GM23248 (cell line): ENCODE measurements around the gene GPR137B. TPM values are rescaled to one million over a fixed set of nuclear protein-coding genes. Genes with fewer than 3 reads are reported as not detected.

Source experiments
- DNase-seq: peaks from one replicate; pipeline ENCODE4 v3.0.0-alpha.2; 2015
- H2AFZ ChIP-seq: fragments of 200-600 bp; sonication (generic); 2 replicates; pipeline ENCODE4 v1.6.1; 2016; ENCODE audit warnings: antibody characterized with exemption
- H3F3A ChIP-seq: fragments of 200-600 bp; sonication (generic); 2 replicates; pipeline ENCODE4 v1.6.1; 2016; ENCODE audit warnings: mild to moderate bottlenecking, antibody characterized with exemption, mixed run types; ENCODE audit not compliant: insufficient read depth
- H3K27ac ChIP-seq: fragments of 200-600 bp; sonication (generic); 2 replicates; pipeline ENCODE4 v1.5.1; 2016; ENCODE audit warnings: mild to moderate bottlenecking
- H3K27me3 ChIP-seq: fragments of 200-600 bp; sonication (generic); replicated peaks from 2 replicates; pipeline ENCODE4 v1.6.1; 2016; ENCODE audit warnings: mild to moderate bottlenecking; ENCODE audit not compliant: insufficient read depth
- H3K36me3 ChIP-seq: fragments of 200-600 bp; sonication (generic); 2 replicates; pipeline ENCODE4 v1.6.1; 2016; ENCODE audit warnings: low read depth, mild to moderate bottlenecking
- H3K4me1 ChIP-seq: fragments of 200-600 bp; sonication (generic); 2 replicates; pipeline ENCODE4 v1.6.1; 2016; ENCODE audit warnings: mild to moderate bottlenecking; ENCODE audit not compliant: insufficient read depth
- H3K4me2 ChIP-seq: fragments of 200-600 bp; sonication (generic); one replicate; pipeline ENCODE4 v1.6.1; 2016; ENCODE audit warnings: mild to moderate bottlenecking; ENCODE audit not compliant: unreplicated experiment
- H3K4me3 ChIP-seq: fragments of 200-600 bp; sonication (generic); 2 replicates; pipeline ENCODE4 v1.5.1; 2016; ENCODE audit warnings: mild to moderate bottlenecking
- H3K79me2 ChIP-seq: fragments of 200-600 bp; sonication (generic); 2 replicates; pipeline ENCODE4 v1.6.1; 2016; ENCODE audit warnings: mild to moderate bottlenecking; ENCODE audit not compliant: insufficient read depth
- H3K9ac ChIP-seq: fragments of 200-600 bp; sonication (generic); 2 replicates; pipeline ENCODE4 v1.6.1; 2016; ENCODE audit warnings: mild to moderate bottlenecking
- H3K9me2 ChIP-seq: fragments of 200-600 bp; sonication (generic); 2 replicates; pipeline ENCODE4 v1.6.1; 2016; ENCODE audit warnings: mixed run types, mild to moderate bottlenecking, moderate library complexity; ENCODE audit not compliant: insufficient read depth
- H3K9me3 ChIP-seq: fragments of 200-600 bp; sonication (generic); one replicate; pipeline ENCODE4 v1.6.1; 2017; ENCODE audit warnings: low read depth
- H4K20me1 ChIP-seq: fragments of 200-600 bp; sonication (generic); 2 replicates; pipeline ENCODE4 v1.6.0; 2016; ENCODE audit not compliant: insufficient read depth
- EZH2 ChIP-seq: fragments of 200-600 bp; sonication (generic); IDR thresholded peaks from 2 replicates; pipeline ENCODE4 v1.6.1; 2018; ENCODE audit warnings: antibody characterized with exemption, mild to moderate bottlenecking; ENCODE audit not compliant: insufficient read depth, poor library complexity, severe bottlenecking
- EZH2phosphoT487 ChIP-seq: fragments of 200-600 bp; sonication (generic); IDR thresholded peaks from 2 replicates; pipeline ENCODE4 v1.6.1; 2018; ENCODE audit warnings: antibody characterized with exemption, moderate library complexity, mild to moderate bottlenecking, low read depth; ENCODE audit not compliant: insufficient read depth
- WGBS, 2 experiments: methylation state at CpG; one replicate each; pipeline ENCODE4 v1.1.6; 2015 to 2017; ENCODE audit warnings: low lambda C conversion rate in 2 of 2, low coverage in 1 of 2; ENCODE audit errors: missing lambda C conversion rate in 2 of 2; 5-methylcytosine and 5-hydroxymethylcytosine counted together
- in situ Hi-C: fragments of 300-500 bp; cut with MboI; formaldehyde crosslinking; loops from 2 replicates; pipeline ENCODE4 v1.15.0; 2020
- polyA plus RNA-seq: library from polyadenylated mRNA; unstranded; fragments of >200 nt; fragmentation: Nextera tagmentation; extraction: Ambion mirVana; gene quantifications from 2 replicates; pipeline ENCODE4 v1.2.1, GENCODE V29; 2016
- total RNA-seq: library from RNA; depleted of rRNA; stranded (reverse); fragments of >200 nt; shearing (Covaris generic); gene quantifications from 2 replicates; pipeline ENCODE4 v1.2.3, GENCODE V29; 2014

Gene GPR137B
- total and polyA plus RNA-seq, 2 experiments from 2014 or later: 26.0 to 30.6 TPM

DNA sequence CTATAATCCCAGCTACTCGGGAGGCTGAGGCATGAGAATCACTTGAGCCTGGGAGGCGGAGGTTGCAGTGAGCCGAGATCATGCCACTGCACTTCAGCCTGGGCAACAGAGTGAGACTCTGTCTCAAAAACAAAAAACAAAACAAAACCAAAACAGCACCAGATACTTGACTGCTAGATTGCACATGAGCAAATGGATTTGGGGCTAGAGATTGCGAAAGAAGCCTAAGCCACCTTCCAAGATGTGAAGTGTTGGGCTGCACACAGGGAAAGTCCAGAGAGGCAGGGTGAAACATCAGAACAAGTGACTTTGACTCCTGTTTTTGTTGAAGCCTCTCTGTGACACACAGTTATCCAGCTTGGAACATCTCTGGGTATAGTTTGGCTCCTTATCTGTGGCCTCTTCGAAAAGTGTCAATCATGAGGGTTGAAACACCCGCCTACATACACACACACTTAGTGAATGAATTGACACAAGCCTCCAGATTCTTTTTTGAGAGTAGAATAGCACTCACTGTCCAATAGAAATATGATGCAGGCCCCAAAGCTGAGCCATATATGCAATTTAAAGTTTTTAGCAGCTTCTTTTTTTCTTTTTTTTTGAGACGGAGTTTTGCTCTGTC is 34.2 kb upstream of the GPR137B start:
- Histone ChIP-seq H3K4me1 (no peaks in the 10 kb centered on the region), H3K9ac (no peak overlapping the region), H3K4me3 (no peak overlapping the region), H3K9me2 (no peaks in the 10 kb centered on the region), H3F3A (no peaks in the 10 kb centered on the region), H4K20me1 (no peaks in the 10 kb centered on the region), H3K4me2 (no peak overlapping the region), H3K9me3 (no peaks in the 10 kb centered on the region), H3K27me3 (no peaks in the 10 kb centered on the region), H3K36me3 (no peaks in the 10 kb centered on the region), H3K27ac (no peak overlapping the region), H2AFZ (no peak overlapping the region), H3K79me2 (no peaks in the 10 kb centered on the region)
- in situ Hi-C loops: loop anchor here (5.0 to 25.0 kb wide), 3 partner anchors 379 to 1454 kb away; no protein-coding TSS in a partner anchor
- WGBS, 2 experiments: 76 to 81% methylated on average over 7 of the region's 7 CpGs
- TF ChIP-seq EZH2: no peak
- no peak for TF ChIP-seq EZH2phosphoT487
- peak; percentile 30 for DNase-seq

DNA sequence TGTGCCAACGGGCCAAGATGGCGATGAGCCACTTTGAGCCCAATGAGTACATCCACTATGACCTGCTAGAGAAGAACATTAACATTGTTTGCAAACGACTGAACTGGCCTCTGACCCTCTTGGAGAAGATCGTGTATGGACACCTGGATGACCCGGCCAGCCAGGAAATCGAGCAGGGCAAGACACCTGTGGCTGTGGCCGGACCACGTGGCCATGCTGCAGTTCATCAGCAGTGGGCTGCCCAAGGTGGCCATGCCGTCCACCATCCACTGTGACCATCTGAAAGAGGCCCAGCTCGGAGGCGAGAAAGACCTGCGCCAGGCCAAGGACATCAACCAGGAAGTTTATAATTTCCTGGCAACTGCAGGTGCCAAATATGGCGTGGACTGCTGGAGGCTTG is 32.2 kb upstream of the GPR137B start:
- Histone ChIP-seq H3K36me3 (no peaks in the 10 kb centered on the region), H3K4me2 (no peak overlapping the region), H3K79me2 (no peaks in the 10 kb centered on the region), H3K4me1 (no peaks in the 10 kb centered on the region), H2AFZ (no peak overlapping the region), H3F3A (no peaks in the 10 kb centered on the region), H3K9me3 (no peaks in the 10 kb centered on the region), H3K9me2 (no peaks in the 10 kb centered on the region), H3K9ac (no peak overlapping the region), H3K27ac (no peak overlapping the region), H3K27me3 (no peaks in the 10 kb centered on the region), H3K4me3 (no peak overlapping the region), H4K20me1 (no peaks in the 10 kb centered on the region)
- in situ Hi-C loops: loop anchor here (25.0 kb wide), 2 partner anchors 777 to 1452 kb away; no protein-coding TSS in a partner anchor
- 71% methylated on average over 13 of the region's 13 CpGs for WGBS, 2 experiments
- no peak for TF ChIP-seq EZH2
- TF ChIP-seq EZH2phosphoT487: no peak
- DNase-seq: no peak

DNA sequence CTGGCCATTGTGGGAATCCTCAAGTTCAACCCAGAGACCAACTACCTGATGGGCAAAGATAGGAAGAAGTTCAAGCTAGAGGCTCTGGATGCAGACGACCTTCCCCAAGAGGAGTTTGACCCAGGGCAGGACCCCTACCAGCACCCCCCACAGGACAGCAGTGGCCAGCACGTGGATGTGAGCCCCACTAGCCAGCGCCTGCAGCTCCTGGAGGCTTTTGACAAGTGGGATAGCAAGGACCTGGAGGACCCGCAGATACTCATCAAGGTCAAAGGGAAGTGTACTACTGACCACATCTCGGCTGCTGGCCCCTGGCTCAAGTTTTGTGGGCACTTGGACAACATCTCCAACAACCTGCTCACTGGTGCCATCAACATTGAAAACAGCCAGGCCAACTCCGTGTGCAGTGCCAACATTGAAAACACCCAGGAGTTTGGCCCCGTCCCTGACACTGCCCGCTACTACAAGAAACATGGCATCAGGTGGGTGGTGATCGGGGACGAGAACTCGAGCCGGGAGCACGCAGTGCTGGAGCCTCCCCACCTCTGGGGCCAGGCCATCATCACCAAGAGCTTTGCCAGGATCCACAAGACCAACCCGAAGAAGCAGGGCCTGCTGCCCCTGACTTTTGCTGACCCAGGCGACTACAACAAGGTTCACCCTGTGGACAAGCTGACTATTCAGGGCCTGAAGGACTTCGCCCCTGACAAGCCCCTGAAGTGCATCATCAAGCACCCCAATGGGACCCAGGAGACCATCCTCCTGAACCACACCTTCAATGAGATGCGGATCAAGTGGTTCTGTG is 30.6 kb upstream of the GPR137B start:
- no peaks in the 10 kb centered on the region for H3K36me3 ChIP-seq
- no peaks in the 10 kb centered on the region for H3K27me3 ChIP-seq
- no peak overlapping the region for H3K4me2 ChIP-seq
- no peaks in the 10 kb centered on the region for H3F3A ChIP-seq
- 63 to 72% methylated on average over 17 of the region's 17 CpGs for WGBS, 2 experiments
- no peaks in the 10 kb centered on the region for H3K79me2 ChIP-seq
- TF ChIP-seq EZH2phosphoT487 (no peak), EZH2 (no peak)
- H2AFZ ChIP-seq: no peak overlapping the region
- H3K4me1 ChIP-seq: no peaks in the 10 kb centered on the region
- no peaks in the 10 kb centered on the region for H3K9me2 ChIP-seq
- H4K20me1 ChIP-seq: no peaks in the 10 kb centered on the region
- no peak overlapping the region for H3K9ac ChIP-seq
- in situ Hi-C loops: loop anchor here (25.0 kb wide), 2 partner anchors 776 to 1451 kb away; no protein-coding TSS in a partner anchor
- DNase-seq: no peak
- H3K4me3 ChIP-seq: no peak overlapping the region
- H3K9me3 ChIP-seq: no peaks in the 10 kb centered on the region
- H3K27ac ChIP-seq: no peak overlapping the region

DNA sequence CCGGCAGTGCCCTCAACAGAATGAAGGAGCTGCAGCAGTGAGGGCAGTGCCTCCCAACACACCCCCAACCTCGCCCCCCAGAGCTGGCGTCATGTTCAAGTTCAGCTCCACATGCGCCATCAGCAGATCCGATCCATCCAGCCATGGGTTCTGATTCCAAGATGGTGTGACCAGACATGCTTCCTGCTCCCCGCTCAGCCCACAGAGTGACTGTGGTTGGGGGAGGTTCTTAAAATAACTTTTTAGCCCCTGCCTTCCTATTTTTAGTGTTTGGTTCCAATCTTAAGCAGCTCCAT is 30.1 kb upstream of the GPR137B start:
- TF ChIP-seq EZH2phosphoT487 (no peak), EZH2 (no peak)
- H3K79me2 ChIP-seq: no peaks in the 10 kb centered on the region
- in situ Hi-C loops: loop anchor here (25.0 kb wide), 2 partner anchors 775 to 1450 kb away; no protein-coding TSS in a partner anchor
- no peak overlapping the region for H3K4me3 ChIP-seq
- 56 to 60% methylated on average over 5 to 6 of the region's 6 CpGs for WGBS, 2 experiments
- H3K9ac ChIP-seq: no peak overlapping the region
- H3K27me3 ChIP-seq: no peaks in the 10 kb centered on the region
- no peaks in the 10 kb centered on the region for H3K4me1 ChIP-seq
- no peaks in the 10 kb centered on the region for H3F3A ChIP-seq
- no peak for DNase-seq
- no peaks in the 10 kb centered on the region for H3K9me3 ChIP-seq
- H3K27ac ChIP-seq: no peak overlapping the region
- no peaks in the 10 kb centered on the region for H3K9me2 ChIP-seq
- no peaks in the 10 kb centered on the region for H3K36me3 ChIP-seq
- H4K20me1 ChIP-seq: no peaks in the 10 kb centered on the region
- H2AFZ ChIP-seq: no peak overlapping the region
- no peak overlapping the region for H3K4me2 ChIP-seq
